K562 (cell line): ENCODE results near the gene SAMD8. TPM values are rescaled to one million over a fixed set of nuclear protein-coding genes. Genes with fewer than 3 reads are reported as not detected.

Source experiments
- ATF7 ChIP-seq: fragments of 450-650 bp; IDR thresholded peaks from 2 replicates; pipeline ENCODE4 v1.7.1; 2014; ENCODE audit warnings: mild to moderate bottlenecking, moderate library complexity
- BRD9 ChIP-seq: fragments of 450-650 bp; IDR thresholded peaks from 2 replicates; pipeline ENCODE4 v1.6.1; 2018; ENCODE audit warnings: low read depth; ENCODE audit not compliant: partially characterized antibody
- BRF2 ChIP-seq: IDR thresholded peaks from 3 replicates; pipeline ENCODE4 v1.6.1; 2011; ENCODE audit warnings: borderline replicate concordance, mild to moderate bottlenecking; ENCODE audit not compliant: insufficient read length, insufficient read depth
- CBX1 ChIP-seq: sonication (generic); IDR thresholded peaks from 2 replicates; pipeline ENCODE4 v1.6.1; 2016; ENCODE audit warnings: antibody characterized with exemption, low read depth, mild to moderate bottlenecking
- CBX5 ChIP-seq: IDR thresholded peaks from 2 replicates; pipeline ENCODE4 v1.6.1; 2014; ENCODE audit warnings: low read depth, borderline replicate concordance
- CCAR2 ChIP-seq: fragments of 200-400 bp; formaldehyde crosslinking; IDR thresholded peaks from 2 replicates; pipeline ENCODE4 v1.6.1; 2017; ENCODE audit warnings: mild to moderate bottlenecking, low read depth, low read length
- CHD1 ChIP-seq: fragments of 200-600 bp; sonication (generic); IDR thresholded peaks from one replicate; pipeline ENCODE4 v1.6.1; 2012; ENCODE audit warnings: mild to moderate bottlenecking, moderate library complexity, low read length, inconsistent platforms
- CTBP1 ChIP-seq: fragments of 450-650 bp; IDR thresholded peaks from 2 replicates; pipeline ENCODE4 v1.6.1; 2016; ENCODE audit warnings: borderline replicate concordance
- FOXK2 ChIP-seq, 2 experiments: fragments of 450-650 bp; IDR thresholded peaks in 1 of 2; conservative IDR thresholded peaks in 1 of 2; 2 replicates each; pipeline ENCODE4 v1.6.1; 2016; ENCODE audit warnings: low read depth in 2 of 2, mild to moderate bottlenecking in 1 of 2
- GTF2B ChIP-seq: IDR thresholded peaks from 2 replicates; pipeline ENCODE4 v1.6.1; 2011; ENCODE audit not compliant: insufficient read length; ENCODE audit errors: extremely low read depth
- HMGXB4 ChIP-seq: sonication (generic); formaldehyde crosslinking; IDR thresholded peaks from 2 replicates; pipeline ENCODE4 v1.8.1; 2023; ENCODE audit warnings: mild to moderate bottlenecking, missing genetic modification reagents
- MECOM ChIP-seq: fragments of 250-450 bp; sonication (Bioruptor Pico); IDR thresholded peaks from 2 replicates; pipeline ENCODE4 v1.8.0; 2022; ENCODE audit warnings: inconsistent platforms
- MED1 ChIP-seq: sonication (generic); formaldehyde crosslinking; IDR thresholded peaks from 2 replicates; pipeline ENCODE4 v1.8.1; 2023; ENCODE audit warnings: missing genetic modification reagents, borderline replicate concordance
- MNT ChIP-seq, 2 experiments: fragments of 450-650 bp; conservative IDR thresholded peaks; 2 replicates each; pipeline ENCODE4 v1.6.1; 2017; ENCODE audit warnings: mild to moderate bottlenecking in 2 of 2, moderate library complexity in 2 of 2
- NCOA6 ChIP-seq: fragments of 450-650 bp; IDR thresholded peaks from 2 replicates; pipeline ENCODE4 v1.6.1; 2017; ENCODE audit warnings: mild to moderate bottlenecking
- NR1H2 ChIP-seq: sonication (generic); formaldehyde crosslinking; IDR thresholded peaks from 2 replicates; pipeline ENCODE4 v1.4.0; 2020; ENCODE audit warnings: mild to moderate bottlenecking, missing genetic modification reagents
- OTX1 ChIP-seq: fragments of 450-650 bp; formaldehyde crosslinking; IDR thresholded peaks from 2 replicates; pipeline ENCODE4 v1.4.0; 2022; ENCODE audit warnings: mild to moderate bottlenecking
- PRMT5 ChIP-seq: sonication (generic); formaldehyde crosslinking; IDR thresholded peaks from 2 replicates; pipeline ENCODE4 v1.5.0; 2020; ENCODE audit warnings: missing genetic modification reagents
- RBM14 ChIP-seq: fragments of 200-400 bp; formaldehyde crosslinking; IDR thresholded peaks from 2 replicates; pipeline ENCODE4 v1.6.1; 2018; ENCODE audit warnings: low read depth, mild to moderate bottlenecking, low read length, moderate library complexity, borderline replicate concordance; ENCODE audit not compliant: insufficient read depth
- RBM25 ChIP-seq: fragments of 200-400 bp; formaldehyde crosslinking; IDR thresholded peaks from 2 replicates; pipeline ENCODE4 v1.6.1; 2018; ENCODE audit warnings: low read length, low read depth, moderate library complexity; ENCODE audit not compliant: severe bottlenecking
- SAFB ChIP-seq: fragments of 200-400 bp; formaldehyde crosslinking; IDR thresholded peaks from 2 replicates; pipeline ENCODE4 v1.6.1; 2017; ENCODE audit warnings: low read depth, low read length, borderline replicate concordance
- TBL1XR1 ChIP-seq, 2 experiments: IDR thresholded peaks; 2 replicates each; pipeline ENCODE4 v1.6.1; 2012; ENCODE audit warnings: improper control_type of control experiment in 2 of 2, low read length in 2 of 2, mild to moderate bottlenecking in 1 of 2
- TRIM24 ChIP-seq, 2 experiments: fragments of 450-650 bp; IDR thresholded peaks; 2 replicates each; pipeline ENCODE4 v1.6.1; 2016
- YY1 ChIP-seq, 3 experiments: IDR thresholded peaks; 2 replicates each; pipeline ENCODE4 v1.6.1; 2011; ENCODE audit warnings: low read length in 2 of 3, mild to moderate bottlenecking in 2 of 3, moderate library complexity in 2 of 3, borderline replicate concordance in 1 of 3, control low read depth in 1 of 3, low read depth in 1 of 3; ENCODE audit not compliant: insufficient read depth in 3 of 3, insufficient replicate concordance in 2 of 3, control insufficient read depth in 1 of 3, insufficient read length in 1 of 3; ENCODE audit errors: extremely low read depth in 1 of 3
- ZEB2 ChIP-seq: fragments of 450-650 bp; IDR thresholded peaks from 2 replicates; pipeline ENCODE4 v1.6.1; 2016
- ZNF589 ChIP-seq: fragments of 200-800 bp; sonication (Bioruptor generic); IDR thresholded peaks from 2 replicates; pipeline ENCODE4 v1.6.1; 2016; ENCODE audit warnings: low read depth, missing genetic modification characterization, missing compliant biosample characterization
- polyA plus RNA-seq, 8 experiments: library from polyadenylated mRNA; depleted of rRNA in 4 of 8; stranded (reverse) in 5 of 8; unstranded in 3 of 8; fragments of >200 nt; fragmentation: Nextera tagmentation in 2 of 8; fragmentation: Illumina TruSeq in 1 of 8; extraction: Ambion mirVana in 2 of 8; extraction: Trizol in 1 of 8; gene quantifications; 2 replicates each; pipeline versions ENCODE4 v1.2.1 to v1.2.3, GENCODE V29; 2011 to 2014; ENCODE audit warnings: inconsistent platforms in 1 of 8, missing spikeins in 1 of 8
- total RNA-seq, 7 experiments: library from RNA; depleted of rRNA in 6 of 7; stranded (reverse); fragments of >200 nt in 6 of 7; fragmentation: Illumina TruSeq in 2 of 7; extraction: Trizol in 2 of 7; gene quantifications; 2 replicates each; pipeline versions ENCODE4 v1.2.1 to v1.2.3, GENCODE V29; 2011 to 2021; ENCODE audit warnings: low replicate concordance in 1 of 7

SAMD8 gene
- total and polyA plus RNA-seq, 9 of the 15 experiments (the other 6 are each of a cell fraction or from before 2014, with no cell fraction given), result 2.7 to 16.1 (median 6.2) TPM

GRCh38 chr10:75209921-75210281 lies 98.4 kb downstream of the SAMD8 start (continued):
- no peak for TF ChIP-seq MNT (conservative IDR thresholded peaks at IDR 0.05)
- no peak for TF ChIP-seq NCOA6
- no peak for TF ChIP-seq TBL1XR1 (IDR thresholded peaks at IDR 0.05; ENCODE audit: low read length in 2 of 2)
- 0 out of 2 replicates have a peak, but pooled peaks have one; percentile 3 for TF ChIP-seq OTX1 (CRISPR knock-in tag)
- no peak; the same call in 1 of the 2 replicates for TF ChIP-seq ZEB2
- no peak for TF ChIP-seq SAFB
- no peak for TF ChIP-seq BRF2
- TF ChIP-seq CHD1, result no peak
- TF ChIP-seq NR1H2 (CRISPR knock-in tag), result no peak
- TF ChIP-seq HMGXB4, result no peak
- peak; percentile 88 for TF ChIP-seq BRD9
- no peak for TF ChIP-seq RBM14
- no peak for TF ChIP-seq ATF7
- peak; percentile 92; the same call in 1 of the 2 replicates for TF ChIP-seq ZNF589 (CRISPR knock-in tag)
- no peak for TF ChIP-seq CCAR2
- no peak for TF ChIP-seq YY1 (IDR thresholded peaks at IDR 0.05; ENCODE audit: borderline replicate concordance in 1 of 3, control insufficient read depth in 1 of 3, extremely low read depth in 1 of 3, insufficient read depth in 3 of 3, insufficient read length in 1 of 3, insufficient replicate concordance in 2 of 3, low read depth in 1 of 3, low read length in 2 of 3)
- TF ChIP-seq MECOM, result no peak
- TF ChIP-seq MED1 (CRISPR knock-in tag), result no peak
- TF ChIP-seq PRMT5 (CRISPR knock-in tag), result no peak
- TF ChIP-seq GTF2B, result no peak
- TF ChIP-seq CTBP1, result peak; percentile 21; the same call in 1 of the 2 replicates
- no peak for TF ChIP-seq TRIM24 (IDR thresholded peaks at IDR 0.05)
- no peak for TF ChIP-seq RBM25
- TF ChIP-seq CBX1, result no peak
- no peak for TF ChIP-seq FOXK2 (conservative IDR thresholded peaks at IDR 0.05 in 1 of 2, IDR thresholded peaks at IDR 0.05 in 1 of 2; ENCODE audit: low read depth in 2 of 2)
- no peak for TF ChIP-seq CBX5
